ENCODE measurements around the gene FGGY.
A peak's percentile ranks its signal among the peaks of the same experiment; 100 is the strongest.
"Not testable (repeated sequence)": the region's sequence is repeated elsewhere in the genome, so short reads cannot be mapped to it uniquely, and the experiment has no call there.

The FGGY gene

GRCh38 chr1:59296358-59297256, at the start of gene FGGY:
TSS of gene FGGY (plus strand) at chr1:59297094. CDS start at chr1:59321550, 24,456 bp downstream.
- DNase-seq: peak; percentile 92

GRCh38 chr1:59248758-59249157, 48.1 kb upstream of the FGGY start:
- no peak for DNase-seq

- DNase-seq: no peak
These were observed 47.3 kb upstream of the FGGY start for GRCh38 chr1:59249396-59250137.

- not testable (repeated sequence) for DNase-seq
These were observed 45.8 kb upstream of the FGGY start for GRCh38 chr1:59251061-59251460.

GRCh38 chr1:59256429-59256828, 40.5 kb upstream of the FGGY start:
- DNase-seq: not testable (repeated sequence)

- DNase-seq: no peak
These were observed 38.4 kb upstream of the FGGY start for GRCh38 chr1:59258412-59259032.

- no peak for DNase-seq
These were observed 35.4 kb upstream of the FGGY start for GRCh38 chr1:59261537-59261936.

- DNase-seq: no peak
These were observed 34.3 kb upstream of the FGGY start for GRCh38 chr1:59262631-59263030.

GRCh38 chr1:59263111-59263510, 33.8 kb upstream of the FGGY start:
- DNase-seq: no peak

- no peak for DNase-seq
These were observed 31.3 kb upstream of the FGGY start for GRCh38 chr1:59265622-59266021.

- DNase-seq: no peak
These were observed 30.5 kb upstream of the FGGY start for GRCh38 chr1:59266180-59266926.

- no peak for DNase-seq
These were observed 30.0 kb upstream of the FGGY start for GRCh38 chr1:59266927-59267293.

GRCh38 chr1:59268406-59268805, 28.5 kb upstream of the FGGY start:
- DNase-seq: no peak

- no peak for DNase-seq
These were observed 25.2 kb upstream of the FGGY start for GRCh38 chr1:59271561-59272260.

GRCh38 chr1:59272507-59272906, 24.4 kb upstream of the FGGY start:
- DNase-seq: peak; percentile 11

GRCh38 chr1:59276439-59276851, 20.4 kb upstream of the FGGY start:
- no peak for DNase-seq

GRCh38 chr1:59278780-59279354, 18.0 kb upstream of the FGGY start:
- no peak for DNase-seq

- DNase-seq: no peak
These were observed 17.2 kb upstream of the FGGY start for GRCh38 chr1:59279645-59280044.

- DNase-seq: no peak
These were observed 13.9 kb upstream of the FGGY start for GRCh38 chr1:59282951-59283350.

GRCh38 chr1:59285691-59286090, 11.2 kb upstream of the FGGY start:
- DNase-seq: no peak

GRCh38 chr1:59288046-59288445, 8.8 kb upstream of the FGGY start:
- no peak for DNase-seq

GRCh38 chr1:59289570-59289969, 7.3 kb upstream of the FGGY start:
- DNase-seq: no peak
